ENCODE measurements around the gene EDNRA.

EDNRA gene

GRCh38 chr4:147481577-147482109 is 746 bp downstream of the EDNRA start:
- TF ChIP-seq, protein P1, sequence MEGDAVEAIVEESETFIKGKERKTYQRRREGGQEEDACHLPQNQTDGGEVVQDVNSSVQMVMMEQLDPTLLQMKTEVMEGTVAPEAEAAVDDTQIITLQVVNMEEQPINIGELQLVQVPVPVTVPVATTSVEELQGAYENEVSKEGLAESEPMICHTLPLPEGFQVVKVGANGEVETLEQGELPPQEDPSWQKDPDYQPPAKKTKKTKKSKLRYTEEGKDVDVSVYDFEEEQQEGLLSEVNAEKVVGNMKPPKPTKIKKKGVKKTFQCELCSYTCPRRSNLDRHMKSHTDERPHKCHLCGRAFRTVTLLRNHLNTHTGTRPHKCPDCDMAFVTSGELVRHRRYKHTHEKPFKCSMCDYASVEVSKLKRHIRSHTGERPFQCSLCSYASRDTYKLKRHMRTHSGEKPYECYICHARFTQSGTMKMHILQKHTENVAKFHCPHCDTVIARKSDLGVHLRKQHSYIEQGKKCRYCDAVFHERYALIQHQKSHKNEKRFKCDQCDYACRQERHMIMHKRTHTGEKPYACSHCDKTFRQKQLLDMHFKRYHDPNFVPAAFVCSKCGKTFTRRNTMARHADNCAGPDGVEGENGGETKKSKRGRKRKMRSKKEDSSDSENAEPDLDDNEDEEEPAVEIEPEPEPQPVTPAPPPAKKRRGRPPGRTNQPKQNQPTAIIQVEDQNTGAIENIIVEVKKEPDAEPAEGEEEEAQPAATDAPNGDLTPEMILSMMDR (IDR thresholded peaks at IDR 0.05; ENCODE audit: control extremely low read depth, extremely low read depth, low read depth, missing control alignments), result no peak
- ChIA-PET CTCF (interaction anchor here (1.1 to 1.4 kb wide), 3 partner anchors 11 to 366 kb away, joined by 3 to 4 read pairs (median 3); no protein-coding TSS in a partner anchor), POLR2A (no interaction called here)
- no peak for DNase-seq (ENCODE audit: extremely low spot score)

DNA sequence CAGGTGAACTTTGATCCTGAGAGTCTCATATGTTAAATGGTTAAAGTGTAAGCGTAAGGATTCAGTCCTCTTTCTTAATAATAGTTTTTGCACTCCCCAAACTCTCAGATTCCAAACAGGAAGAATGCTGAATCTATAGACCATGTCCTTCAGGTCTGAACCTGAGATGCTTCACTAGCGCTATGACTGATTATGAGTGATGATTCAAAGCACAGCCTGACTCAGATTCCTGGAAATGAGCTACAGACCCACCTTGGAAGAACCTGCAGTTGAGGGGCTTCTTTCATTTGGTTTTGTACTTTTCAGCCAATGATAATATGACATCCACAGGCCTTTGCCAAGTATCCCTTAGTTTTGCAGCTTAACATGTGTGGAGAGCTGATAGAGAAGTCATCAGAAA is 1.4 kb downstream of the EDNRA start:
- TF ChIP-seq, protein P1 (IDR thresholded peaks at IDR 0.05; ENCODE audit: control extremely low read depth, extremely low read depth, low read depth, missing control alignments), result no peak
- ChIA-PET CTCF (interaction anchor here (1.1 to 1.4 kb wide), 3 partner anchors 11 to 73 kb away, joined by 3 to 4 read pairs (median 3); no protein-coding TSS in a partner anchor), POLR2A (no interaction called here)
- DNase-seq (ENCODE audit: extremely low spot score), result no peak

- DNase-seq (ENCODE audit: extremely low spot score), result no peak
- TF ChIP-seq, protein P1 (IDR thresholded peaks at IDR 0.05; ENCODE audit: control extremely low read depth, extremely low read depth, low read depth, missing control alignments), result no peak
- ChIA-PET CTCF (interaction anchor here (1.1 to 1.3 kb wide), 2 partner anchors 8 to 25 kb away, joined by 3 to 4 read pairs; no protein-coding TSS in a partner anchor), POLR2A (no interaction called here)
Observed at GRCh38 chr4:147485167-147485566, 4.3 kb downstream of the EDNRA start.

DNA sequence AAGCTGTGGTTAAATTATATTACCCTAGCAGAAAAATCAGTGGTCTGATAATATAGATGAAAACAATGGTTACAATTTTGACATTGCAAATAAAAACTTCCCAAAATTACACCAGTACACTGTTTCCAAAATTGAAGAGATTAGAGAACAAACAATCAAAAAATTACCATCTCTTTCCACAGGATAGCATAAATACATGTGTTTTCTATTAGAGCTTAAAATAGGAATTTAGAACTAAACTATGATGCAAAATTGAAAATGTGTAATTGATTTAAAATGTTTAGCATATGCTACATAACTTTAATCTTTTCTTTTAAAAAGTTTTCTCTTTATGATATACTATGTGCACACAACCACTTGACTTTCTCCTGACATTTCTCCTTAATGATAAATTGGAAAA is 6.7 kb downstream of the EDNRA start:
- ChIA-PET POLR2A (no interaction called here), CTCF (interaction anchor here (1.4 kb wide), 1 partner anchor 31 kb away, joined by 4 read pairs; no protein-coding TSS in a partner anchor)
- DNase-seq (ENCODE audit: extremely low spot score), result no peak
- TF ChIP-seq, protein P1 (IDR thresholded peaks at IDR 0.05; ENCODE audit: control extremely low read depth, extremely low read depth, low read depth, missing control alignments), result no peak

DNA sequence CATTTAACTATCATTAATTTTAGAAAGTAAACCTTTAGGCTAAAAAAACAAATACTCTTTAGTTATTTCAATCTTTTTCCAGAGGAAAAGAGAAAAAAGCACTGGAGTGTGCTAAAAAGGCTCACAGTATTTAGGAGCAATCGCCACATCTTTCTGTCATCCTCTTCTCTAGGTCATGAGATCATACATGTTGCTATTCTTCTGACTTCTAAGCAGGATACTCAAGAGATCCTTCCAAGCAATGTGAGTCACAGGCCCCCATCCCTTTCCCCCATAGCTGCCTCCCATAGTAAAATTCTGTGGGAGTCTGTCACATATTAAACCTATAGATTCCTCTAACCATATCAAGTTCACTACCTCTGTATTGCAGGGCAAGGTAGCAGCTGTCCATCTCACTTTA is 7.7 kb downstream of the EDNRA start:
- TF ChIP-seq, protein P1 (IDR thresholded peaks at IDR 0.05; ENCODE audit: control extremely low read depth, extremely low read depth, low read depth, missing control alignments), result no peak
- ChIA-PET CTCF (interaction anchor here (1.1 to 1.5 kb wide), 4 partner anchors 14 to 379 kb away, joined by 3 to 4 read pairs (median 4); no protein-coding TSS in a partner anchor), POLR2A (no interaction called here)
- no peak for DNase-seq (ENCODE audit: extremely low spot score)

GRCh38 chr4:147491086-147491485 is 10.2 kb downstream of the EDNRA start:
- CTCF ChIA-PET, result interaction anchor here (1.2 to 1.6 kb wide), 4 partner anchors 8 to 28 kb away, joined by 3 to 4 read pairs (median 4); no protein-coding TSS in a partner anchor
- POLR2A ChIA-PET, result no interaction called here
- TF ChIP-seq, protein P1 (IDR thresholded peaks at IDR 0.05; ENCODE audit: control extremely low read depth, extremely low read depth, low read depth, missing control alignments), result no peak
- no peak for DNase-seq (ENCODE audit: extremely low spot score)

All from GM10248 (cell line).